GM21723 (cell line): ENCODE results near the gene AGPAT4.

Source experiments
- ATAC-seq: cut with Tn5 transposase; IDR thresholded peaks from one replicate; pipeline ENCODE4 v1.9.1; 2021; ENCODE audit warnings: mild to moderate bottlenecking, moderate library complexity; ENCODE audit not compliant: unreplicated experiment

Gene AGPAT4

GRCh38 chr6:161256407-161256806, 17.5 kb downstream of the AGPAT4 start:
- no peak for ATAC-seq

- no peak for ATAC-seq
Observed at GRCh38 chr6:161255518-161255917, 18.3 kb downstream of the AGPAT4 start.

- ATAC-seq: no peak
Observed at GRCh38 chr6:161254464-161255253, 19.2 kb downstream of the AGPAT4 start.

GRCh38 chr6:161254126-161254463, 19.8 kb downstream of the AGPAT4 start:
- ATAC-seq: no peak

GRCh38 chr6:161251345-161251744, 22.5 kb downstream of the AGPAT4 start:
- ATAC-seq: no peak

- no peak for ATAC-seq
Observed at GRCh38 chr6:161249327-161249726, 24.5 kb downstream of the AGPAT4 start.

- ATAC-seq: no peak
Observed at GRCh38 chr6:161246725-161247124, 27.1 kb downstream of the AGPAT4 start.

GRCh38 chr6:161245363-161245762, 28.5 kb downstream of the AGPAT4 start:
- no peak for ATAC-seq

- ATAC-seq: no peak
Observed at GRCh38 chr6:161244725-161245124, 29.1 kb downstream of the AGPAT4 start.

- no peak for ATAC-seq
Observed at GRCh38 chr6:161242779-161243693, 30.8 kb downstream of the AGPAT4 start.

GRCh38 chr6:161242113-161242512, 31.7 kb downstream of the AGPAT4 start:
- no peak for ATAC-seq

GRCh38 chr6:161239001-161239400, 34.9 kb downstream of the AGPAT4 start:
- ATAC-seq: no peak

GRCh38 chr6:161238500-161238899, 35.4 kb downstream of the AGPAT4 start:
- ATAC-seq: no peak

GRCh38 chr6:161238081-161238480, 35.8 kb downstream of the AGPAT4 start:
- no peak for ATAC-seq

- ATAC-seq: no peak
Observed at GRCh38 chr6:161237176-161237575, 36.7 kb downstream of the AGPAT4 start.

- ATAC-seq: peak; percentile 74
Observed at GRCh38 chr6:161235776-161236633, 37.9 kb downstream of the AGPAT4 start.

GRCh38 chr6:161233986-161234661, 39.7 kb downstream of the AGPAT4 start:
- ATAC-seq: no peak

GRCh38 chr6:161232467-161232866, 41.4 kb downstream of the AGPAT4 start:
- ATAC-seq: no peak

GRCh38 chr6:161232010-161232409, 41.9 kb downstream of the AGPAT4 start:
- ATAC-seq: no peak

GRCh38 chr6:161230339-161230738, 43.5 kb downstream of the AGPAT4 start:
- ATAC-seq: no peak
